ENCODE results near the gene CTSK. TPM values are rescaled to one million over a fixed set of nuclear protein-coding genes. Genes with fewer than 3 reads are reported as not detected.
"Not testable (repeated sequence)": the region's sequence is repeated elsewhere in the genome, so short reads cannot be mapped to it uniquely, and the experiment has no call there.

Gene CTSK
- total and polyA plus RNA-seq, 2 of the 4 experiments (the other 2 are of a cell fraction): 7.7 to 15.1 TPM

DNA sequence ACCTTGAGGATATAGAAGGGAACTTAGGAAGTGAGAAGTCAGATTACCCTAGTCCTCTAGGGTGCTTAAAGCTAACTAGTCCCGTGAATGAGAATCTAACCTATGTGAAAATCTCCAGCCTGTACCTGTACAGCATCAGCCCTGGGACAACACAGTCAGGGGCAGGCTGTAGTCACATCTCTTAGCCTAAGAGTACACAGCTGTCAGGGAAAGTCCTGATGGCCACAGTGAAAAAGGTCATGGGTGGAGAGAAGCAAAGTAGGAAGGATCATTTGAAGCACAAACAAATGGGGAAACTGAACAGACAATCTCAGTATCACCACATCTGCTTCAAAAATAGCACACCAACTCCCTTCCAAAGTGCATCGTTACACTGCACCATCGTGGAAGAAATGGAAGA lies 11.7 kb downstream of the CTSK start:
- ATAC-seq (ENCODE audit: low read depth) (no peak), DNase-seq (no peak)
- Histone ChIP-seq H3K4me2 (ENCODE audit: low read depth, low read length) (no peak overlapping the region), H2BK15ac (ENCODE audit: low read depth, low read length) (no peak overlapping the region), H4K8ac (ENCODE audit: low read depth in 2 of 2, low read length in 2 of 2) (no peak overlapping the region), H2BK20ac (ENCODE audit: low read depth, low read length) (no peak overlapping the region), H3K56ac (ENCODE audit: extremely low read depth, insufficient read depth, low read length) (no peak overlapping the region), H3K9me3 (ENCODE audit: control insufficient read depth, insufficient read depth, low read length) (no peaks in the 10 kb centered on the region), H2AFZ (replicated peaks; ENCODE audit: low read length, poor library complexity) (no peak overlapping the region), H4K5ac (ENCODE audit: low read depth, low read length) (no peak overlapping the region), H3K4ac (ENCODE audit: low read depth, low read length) (no peak overlapping the region), H3K27me3 (ENCODE audit: control insufficient read depth, insufficient read depth, low read length) (no peaks in the 10 kb centered on the region), H2AK9ac (replicated peaks; ENCODE audit: low read depth, low read length, poor library complexity) (no peak overlapping the region), H4K91ac (ENCODE audit: insufficient read depth, low read depth, low read length) (no peak overlapping the region), H3K18ac (ENCODE audit: low read depth, low read length) (no peak overlapping the region), H3K4me3 (ENCODE audit: insufficient read depth, low read depth, low read length) (no peak overlapping the region), H3K79me1 (ENCODE audit: low read depth in 1 of 2, low read length in 2 of 2) (no peaks in the 10 kb centered on the region), H2AK5ac (ENCODE audit: low read depth, low read length) (no peak overlapping the region), H3K23ac (ENCODE audit: low read depth, low read length) (no peak overlapping the region), H3K4me1 (ENCODE audit: control insufficient read depth, insufficient read depth, low read length) (peaks cover 2% of the 10 kb centered on the region), H3K14ac (replicated peaks; ENCODE audit: low read depth, low read length) (no peak overlapping the region), H3K9me1 (ENCODE audit: insufficient read depth, low read length) (peaks cover 6% of the 10 kb centered on the region), H3K27ac (ENCODE audit: insufficient read depth, low read length) (no peak overlapping the region), H4K20me1 (ENCODE audit: insufficient read depth, low read length) (no peaks in the 10 kb centered on the region), H2BK120ac (ENCODE audit: low read depth, low read length) (no peak overlapping the region), H3K9ac (ENCODE audit: low read depth, low read length) (no peak overlapping the region), H2BK5ac (ENCODE audit: low read depth, low read length, poor library complexity, severe bottlenecking) (no peak overlapping the region), H3K36me3 (ENCODE audit: control insufficient read depth, insufficient read depth, low read length) (peaks cover 18% of the 10 kb centered on the region)
- no peak for TF ChIP-seq MAZ (IDR thresholded peaks at IDR 0.05; ENCODE audit: borderline replicate concordance, low read depth, low read length)
- TF ChIP-seq, protein P1, sequence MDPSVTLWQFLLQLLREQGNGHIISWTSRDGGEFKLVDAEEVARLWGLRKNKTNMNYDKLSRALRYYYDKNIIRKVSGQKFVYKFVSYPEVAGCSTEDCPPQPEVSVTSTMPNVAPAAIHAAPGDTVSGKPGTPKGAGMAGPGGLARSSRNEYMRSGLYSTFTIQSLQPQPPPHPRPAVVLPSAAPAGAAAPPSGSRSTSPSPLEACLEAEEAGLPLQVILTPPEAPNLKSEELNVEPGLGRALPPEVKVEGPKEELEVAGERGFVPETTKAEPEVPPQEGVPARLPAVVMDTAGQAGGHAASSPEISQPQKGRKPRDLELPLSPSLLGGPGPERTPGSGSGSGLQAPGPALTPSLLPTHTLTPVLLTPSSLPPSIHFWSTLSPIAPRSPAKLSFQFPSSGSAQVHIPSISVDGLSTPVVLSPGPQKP (IDR thresholded peaks at IDR 0.05; ENCODE audit: borderline replicate concordance, low read depth, low read length): no peak
- CTCF ChIA-PET: no interaction called here
- dilution Hi-C loops (cut with HindIII; ENCODE audit: low sequenced_read_pairs, unreplicated experiment) (no loop called here), in situ Hi-C loops (cut with MboI; ENCODE audit: low sequenced_read_pairs) (no loop called here), intact Hi-C loops (cut with micrococcal nuclease) (no loop called here)
- no CpG with 5 or more reads among the region's 3 CpGs for WGBS, 2 experiments (ENCODE audit: extremely low coverage in 2 of 2, insufficient read length in 1 of 2)
- POLR2A ChIA-PET (ENCODE audit: unreplicated experiment): no interaction called here
- no TSS peak for BruUV-seq (replicated peaks)

DNA sequence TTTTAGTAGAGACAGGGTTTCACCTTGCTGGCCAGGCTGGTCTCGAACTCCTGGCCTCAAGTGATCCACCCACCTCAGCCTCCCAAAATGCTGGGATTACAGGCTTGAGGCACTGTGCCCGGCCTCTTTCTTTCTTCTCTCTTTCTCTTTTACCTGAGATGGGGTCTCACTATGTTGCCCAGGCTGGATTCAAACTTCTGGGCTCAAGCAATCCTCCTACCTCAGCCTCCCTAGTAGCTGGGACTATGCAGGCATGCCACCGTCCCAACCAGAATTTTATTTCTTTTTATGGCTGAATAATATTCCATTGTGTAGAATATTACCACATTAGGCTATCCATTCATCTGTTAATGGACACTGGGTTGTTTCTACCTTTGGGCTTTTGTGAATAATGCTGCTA lies 14.3 kb downstream of the CTSK start:
- CTCF ChIA-PET: interaction anchor here (0.6 kb wide), 1 partner anchor 69 kb away, joined by 3 read pairs; no protein-coding TSS in a partner anchor
- H3K4me2 ChIP-seq (ENCODE audit: low read depth, low read length); H3K27me3 ChIP-seq (ENCODE audit: control insufficient read depth, insufficient read depth, low read length); H3K9ac ChIP-seq (ENCODE audit: low read depth, low read length); H2BK15ac ChIP-seq (ENCODE audit: low read depth, low read length); H2BK5ac ChIP-seq (ENCODE audit: low read depth, low read length, poor library complexity, severe bottlenecking); intact Hi-C loops (cut with micrococcal nuclease); H3K27ac ChIP-seq (ENCODE audit: insufficient read depth, low read length); H3K4me3 ChIP-seq (ENCODE audit: insufficient read depth, low read depth, low read length); H3K14ac ChIP-seq (replicated peaks; ENCODE audit: low read depth, low read length); dilution Hi-C loops (cut with HindIII; ENCODE audit: low sequenced_read_pairs, unreplicated experiment); H4K5ac ChIP-seq (ENCODE audit: low read depth, low read length); H2BK20ac ChIP-seq (ENCODE audit: low read depth, low read length); H3K4ac ChIP-seq (ENCODE audit: low read depth, low read length); H3K23ac ChIP-seq (ENCODE audit: low read depth, low read length); H3K9me3 ChIP-seq (ENCODE audit: control insufficient read depth, insufficient read depth, low read length); H2AK9ac ChIP-seq (replicated peaks; ENCODE audit: low read depth, low read length, poor library complexity); H4K20me1 ChIP-seq (ENCODE audit: insufficient read depth, low read length); H3K79me1 ChIP-seq (ENCODE audit: low read depth in 1 of 2, low read length in 2 of 2); H4K91ac ChIP-seq (ENCODE audit: insufficient read depth, low read depth, low read length); POLR2A ChIA-PET (ENCODE audit: unreplicated experiment); H2AFZ ChIP-seq (replicated peaks; ENCODE audit: low read length, poor library complexity); DNase-seq; ATAC-seq (ENCODE audit: low read depth); H4K8ac ChIP-seq (ENCODE audit: low read depth in 2 of 2, low read length in 2 of 2); H2BK120ac ChIP-seq (ENCODE audit: low read depth, low read length); BruUV-seq (replicated peaks); in situ Hi-C loops (cut with MboI; ENCODE audit: low sequenced_read_pairs); H3K18ac ChIP-seq (ENCODE audit: low read depth, low read length); H3K56ac ChIP-seq (ENCODE audit: extremely low read depth, insufficient read depth, low read length); H2AK5ac ChIP-seq (ENCODE audit: low read depth, low read length); H3K4me1 ChIP-seq (ENCODE audit: control insufficient read depth, insufficient read depth, low read length); H3K9me1 ChIP-seq (ENCODE audit: insufficient read depth, low read length): not testable (repeated sequence)
- WGBS, 2 experiments (ENCODE audit: extremely low coverage in 2 of 2, insufficient read length in 1 of 2): 100% methylated on average over 2 of the region's 3 CpGs; no CpG with 5 or more reads in 1 of the 2 experiments
- H3K36me3 ChIP-seq (ENCODE audit: control insufficient read depth, insufficient read depth, low read length): peaks cover 11% of the 10 kb centered on the region

All from IMR-90 (cell line).